ENCODE results near the gene CC2D2A. TPM values are rescaled to one million over a fixed set of nuclear protein-coding genes. Genes with fewer than 3 reads are reported as not detected.

CC2D2A gene
- total RNA-seq, 1 experiment from 2014 or later, result 13.0 TPM

DNA sequence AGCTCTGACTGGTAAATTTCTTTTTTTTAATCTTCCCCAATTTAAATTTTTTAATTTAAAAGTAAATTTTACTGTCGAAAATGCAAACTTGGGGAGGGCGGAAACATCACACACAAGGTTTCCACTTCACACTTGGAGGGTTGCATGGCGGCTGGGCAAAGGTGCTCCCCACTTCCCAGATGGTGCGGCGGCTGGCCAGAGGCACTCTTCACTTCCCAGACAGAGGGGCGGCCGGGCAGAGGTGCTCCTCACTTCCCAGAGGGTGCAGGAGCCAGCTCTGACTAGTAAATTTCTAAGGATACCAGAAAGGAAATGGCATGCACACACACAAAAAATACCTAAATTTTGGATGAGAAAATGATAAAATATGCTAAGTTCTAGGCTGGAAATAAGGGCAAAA lies 25.4 kb upstream of the CC2D2A start:
- no peak for TF ChIP-seq SIN3A (IDR thresholded peaks at IDR 0.05; ENCODE audit: low read depth)
- TF ChIP-seq, protein P1, sequence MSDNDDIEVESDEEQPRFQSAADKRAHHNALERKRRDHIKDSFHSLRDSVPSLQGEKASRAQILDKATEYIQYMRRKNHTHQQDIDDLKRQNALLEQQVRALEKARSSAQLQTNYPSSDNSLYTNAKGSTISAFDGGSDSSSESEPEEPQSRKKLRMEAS (IDR thresholded peaks at IDR 0.05), result no peak
- TF ChIP-seq CEBPB (IDR thresholded peaks at IDR 0.05; ENCODE audit: low read depth), result no peak
- TF ChIP-seq, protein P2, sequence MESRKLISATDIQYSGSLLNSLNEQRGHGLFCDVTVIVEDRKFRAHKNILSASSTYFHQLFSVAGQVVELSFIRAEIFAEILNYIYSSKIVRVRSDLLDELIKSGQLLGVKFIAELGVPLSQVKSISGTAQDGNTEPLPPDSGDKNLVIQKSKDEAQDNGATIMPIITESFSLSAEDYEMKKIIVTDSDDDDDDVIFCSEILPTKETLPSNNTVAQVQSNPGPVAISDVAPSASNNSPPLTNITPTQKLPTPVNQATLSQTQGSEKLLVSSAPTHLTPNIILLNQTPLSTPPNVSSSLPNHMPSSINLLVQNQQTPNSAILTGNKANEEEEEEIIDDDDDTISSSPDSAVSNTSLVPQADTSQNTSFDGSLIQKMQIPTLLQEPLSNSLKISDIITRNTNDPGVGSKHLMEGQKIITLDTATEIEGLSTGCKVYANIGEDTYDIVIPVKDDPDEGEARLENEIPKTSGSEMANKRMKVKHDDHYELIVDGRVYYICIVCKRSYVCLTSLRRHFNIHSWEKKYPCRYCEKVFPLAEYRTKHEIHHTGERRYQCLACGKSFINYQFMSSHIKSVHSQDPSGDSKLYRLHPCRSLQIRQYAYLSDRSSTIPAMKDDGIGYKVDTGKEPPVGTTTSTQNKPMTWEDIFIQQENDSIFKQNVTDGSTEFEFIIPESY (IDR thresholded peaks at IDR 0.05; ENCODE audit: extremely low read depth, insufficient replicate concordance, low read length), result no peak
- TF ChIP-seq TCF7L2 (IDR thresholded peaks at IDR 0.05; ENCODE audit: borderline replicate concordance, extremely low read depth, insufficient read depth, insufficient read length), result no peak
- no peak for TF ChIP-seq ZFX (IDR thresholded peaks at IDR 0.05)
- no peak for TF ChIP-seq EGR1 (IDR thresholded peaks at IDR 0.05; ENCODE audit: low read depth)
- intact Hi-C loops (cut with micrococcal nuclease), result no loop called here
- POLR2A ChIA-PET, result no interaction called here

GRCh38 chr4:15444879-15445547 lies 24.7 kb upstream of the CC2D2A start:
- Histone ChIP-seq H3K9me2 (ENCODE audit: insufficient read depth) (no peaks in the 10 kb centered on the region), H3K4me2 (ENCODE audit: low read length) (no peak overlapping the region), H3K4me1 (ENCODE audit: control insufficient read depth in 1 of 2, insufficient read depth in 2 of 2, low read length in 2 of 2) (no peaks in the 10 kb centered on the region), H3K27me3 (ENCODE audit: insufficient read depth, low read length) (no peaks in the 10 kb centered on the region), H3K36me3 (ENCODE audit: control insufficient read depth in 1 of 2, insufficient read depth in 2 of 2, low read length in 2 of 2) (no peaks in the 10 kb centered on the region), H3K27ac (ENCODE audit: low read depth, low read length) (no peak overlapping the region), H4K20me1 (ENCODE audit: insufficient read depth) (no peaks in the 10 kb centered on the region), H3K4me3 (replicated peaks in 1 of 2; ENCODE audit: low read depth in 1 of 2, low read length in 2 of 2) (no peak overlapping the region), H3K79me2 (ENCODE audit: insufficient read depth, low read length) (no peaks in the 10 kb centered on the region), H3K9me3 (ENCODE audit: control insufficient read depth in 1 of 2, insufficient read depth in 1 of 2, low read depth in 1 of 2, low read length in 2 of 2) (no peaks in the 10 kb centered on the region), H3K9ac (ENCODE audit: low read length) (no peak overlapping the region), H2AFZ (ENCODE audit: low read depth, low read length, poor library complexity, severe bottlenecking) (no peak overlapping the region)
- RAD21 ChIA-PET (ENCODE audit: low non-redundant PET in 1 of 2, low total read pairs in 2 of 2, uncharacterized antibody in 2 of 2, unreplicated experiment in 2 of 2), result no interaction called here
- ATAC-seq (no peak), DNase-seq (ENCODE audit: low read depth, low spot score) (no peak)
- intact Hi-C loops (cut with micrococcal nuclease), result no loop called here
- CTCF ChIA-PET, result no interaction called here
- no TSS peak for BruUV-seq (replicated peaks)
- POLR2A ChIA-PET, result no interaction called here
- TF ChIP-seq, protein P2 (IDR thresholded peaks at IDR 0.05; ENCODE audit: extremely low read depth, insufficient replicate concordance, low read length), result no peak
- TF ChIP-seq SP1 (IDR thresholded peaks at IDR 0.05; ENCODE audit: low read depth), result no peak
- no peak for TF ChIP-seq TCF7L2 (IDR thresholded peaks at IDR 0.05; ENCODE audit: borderline replicate concordance, extremely low read depth, insufficient read depth, insufficient read length)
- no peak for TF ChIP-seq ZNF274 (IDR thresholded peaks at IDR 0.05; ENCODE audit: low read depth, low read length)
- TF ChIP-seq EZH2phosphoT487 (IDR thresholded peaks at IDR 0.05; ENCODE audit: borderline replicate concordance), result no peak
- TF ChIP-seq SIN3A (IDR thresholded peaks at IDR 0.05; ENCODE audit: low read depth), result no peak
- TF ChIP-seq REST (IDR thresholded peaks at IDR 0.05; ENCODE audit: low read depth), result no peak

More for the DNA sequence above, 25.4 kb upstream of the CC2D2A start:
- Histone ChIP-seq H3K4me3 (replicated peaks in 1 of 2; ENCODE audit: low read depth in 1 of 2, low read length in 2 of 2) (no peak overlapping the region), H2AFZ (ENCODE audit: low read depth, low read length, poor library complexity, severe bottlenecking) (no peak overlapping the region), H3K4me2 (ENCODE audit: low read length) (no peak overlapping the region), H4K20me1 (ENCODE audit: insufficient read depth) (no peaks in the 10 kb centered on the region), H3K9ac (ENCODE audit: low read length) (no peak overlapping the region), H3K9me3 (ENCODE audit: control insufficient read depth in 1 of 2, insufficient read depth in 1 of 2, low read depth in 1 of 2, low read length in 2 of 2) (no peaks in the 10 kb centered on the region), H3K4me1 (ENCODE audit: control insufficient read depth in 1 of 2, insufficient read depth in 2 of 2, low read length in 2 of 2) (no peaks in the 10 kb centered on the region), H3K27ac (ENCODE audit: low read depth, low read length) (no peak overlapping the region), H3K9me2 (ENCODE audit: insufficient read depth) (no peaks in the 10 kb centered on the region), H3K36me3 (ENCODE audit: control insufficient read depth in 1 of 2, insufficient read depth in 2 of 2, low read length in 2 of 2) (no peaks in the 10 kb centered on the region), H3K79me2 (ENCODE audit: insufficient read depth, low read length) (no peaks in the 10 kb centered on the region), H3K27me3 (ENCODE audit: insufficient read depth, low read length) (no peaks in the 10 kb centered on the region)
- CTCF ChIA-PET, result no interaction called here
- no peak for ATAC-seq
- BruUV-seq (replicated peaks), result no TSS peak
- RAD21 ChIA-PET (ENCODE audit: low non-redundant PET in 1 of 2, low total read pairs in 2 of 2, uncharacterized antibody in 2 of 2, unreplicated experiment in 2 of 2), result no interaction called here
- no peak for DNase-seq (ENCODE audit: low read depth, low spot score)
